LNCAP (cell line): ENCODE measurements around the gene HNRNPU.

ENCODE experiments used
- TF ChIP-seq, protein P1 (sequence below): fragments of 450-650 bp; IDR thresholded peaks from 2 replicates; pipeline ENCODE4 v1.5.1; 2017; ENCODE audit warnings: mild to moderate bottlenecking

HNRNPU gene

DNA sequence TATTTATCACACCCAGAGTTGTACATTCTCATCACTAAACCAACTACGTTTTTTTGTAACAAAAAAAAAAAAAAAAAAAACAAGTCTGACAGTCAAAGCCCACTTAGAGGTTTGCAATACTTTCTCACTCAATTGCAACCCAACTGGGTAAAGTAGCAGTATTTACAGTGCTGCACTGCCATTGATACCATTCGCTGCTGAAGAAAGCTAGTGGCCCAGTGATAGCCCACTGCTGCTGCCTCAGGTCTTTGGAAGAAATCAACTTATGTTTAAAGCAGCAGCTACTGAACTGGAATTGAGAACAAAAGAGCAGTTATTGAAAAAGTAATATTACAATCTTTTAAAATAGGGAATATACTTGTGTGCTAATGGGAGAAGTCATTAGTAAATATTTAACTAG lies 2.7 kb downstream of the HNRNPU start:
- TF ChIP-seq, protein P1, sequence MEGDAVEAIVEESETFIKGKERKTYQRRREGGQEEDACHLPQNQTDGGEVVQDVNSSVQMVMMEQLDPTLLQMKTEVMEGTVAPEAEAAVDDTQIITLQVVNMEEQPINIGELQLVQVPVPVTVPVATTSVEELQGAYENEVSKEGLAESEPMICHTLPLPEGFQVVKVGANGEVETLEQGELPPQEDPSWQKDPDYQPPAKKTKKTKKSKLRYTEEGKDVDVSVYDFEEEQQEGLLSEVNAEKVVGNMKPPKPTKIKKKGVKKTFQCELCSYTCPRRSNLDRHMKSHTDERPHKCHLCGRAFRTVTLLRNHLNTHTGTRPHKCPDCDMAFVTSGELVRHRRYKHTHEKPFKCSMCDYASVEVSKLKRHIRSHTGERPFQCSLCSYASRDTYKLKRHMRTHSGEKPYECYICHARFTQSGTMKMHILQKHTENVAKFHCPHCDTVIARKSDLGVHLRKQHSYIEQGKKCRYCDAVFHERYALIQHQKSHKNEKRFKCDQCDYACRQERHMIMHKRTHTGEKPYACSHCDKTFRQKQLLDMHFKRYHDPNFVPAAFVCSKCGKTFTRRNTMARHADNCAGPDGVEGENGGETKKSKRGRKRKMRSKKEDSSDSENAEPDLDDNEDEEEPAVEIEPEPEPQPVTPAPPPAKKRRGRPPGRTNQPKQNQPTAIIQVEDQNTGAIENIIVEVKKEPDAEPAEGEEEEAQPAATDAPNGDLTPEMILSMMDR, result no peak

DNA sequence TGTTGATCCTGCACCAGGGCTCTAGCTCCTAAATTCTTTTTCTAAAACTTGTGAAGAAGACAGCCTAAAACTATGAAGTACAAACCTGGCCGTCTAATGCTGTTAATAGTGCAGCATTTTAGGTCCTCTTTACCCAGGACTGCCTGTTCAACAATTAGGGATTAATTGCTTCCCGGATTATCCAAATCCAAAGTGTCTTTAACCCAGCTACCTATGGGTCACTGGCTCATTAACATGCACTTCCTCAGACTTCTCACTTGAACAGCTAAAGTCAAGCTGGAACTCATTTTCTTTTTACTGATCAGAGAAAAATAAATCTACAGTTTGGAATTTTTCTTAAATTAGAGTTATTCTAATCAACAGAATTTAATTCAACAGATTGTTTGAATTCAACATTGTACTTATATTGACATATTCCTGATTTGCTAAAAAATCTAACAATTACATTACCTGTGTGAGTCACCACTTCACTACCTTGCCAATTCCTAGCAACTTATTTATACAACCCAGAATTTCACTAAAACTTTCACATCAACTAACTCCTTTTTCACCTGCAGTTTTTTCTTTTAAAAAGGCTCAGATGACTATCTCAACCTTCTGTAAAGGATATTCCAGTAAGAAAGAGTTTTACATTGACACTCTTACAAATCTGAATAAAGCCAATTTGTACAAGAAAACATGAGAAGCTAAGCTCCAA lies 3.3 kb downstream of the HNRNPU start:
- TF ChIP-seq, protein P1, result no peak

DNA sequence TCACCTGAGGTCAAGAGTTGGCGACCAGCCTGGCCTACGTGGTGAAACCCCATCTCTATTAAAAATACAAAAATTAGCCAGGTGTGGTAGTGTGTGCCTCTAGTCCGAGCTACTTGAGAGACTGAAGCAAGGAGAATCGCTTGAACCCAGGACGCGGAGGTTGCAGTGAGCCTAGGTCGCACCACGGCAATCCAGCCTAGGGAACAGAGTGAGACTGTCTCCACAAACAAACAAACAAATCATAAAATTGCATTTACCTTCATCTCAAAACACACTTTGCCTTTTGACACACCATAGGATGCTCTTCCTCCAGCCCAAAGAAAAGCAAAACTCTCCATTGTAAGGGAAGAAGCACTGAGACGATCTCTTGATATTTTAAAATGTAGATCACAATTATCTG lies 4.3 kb downstream of the HNRNPU start:
- TF ChIP-seq, protein P1, result no peak

DNA sequence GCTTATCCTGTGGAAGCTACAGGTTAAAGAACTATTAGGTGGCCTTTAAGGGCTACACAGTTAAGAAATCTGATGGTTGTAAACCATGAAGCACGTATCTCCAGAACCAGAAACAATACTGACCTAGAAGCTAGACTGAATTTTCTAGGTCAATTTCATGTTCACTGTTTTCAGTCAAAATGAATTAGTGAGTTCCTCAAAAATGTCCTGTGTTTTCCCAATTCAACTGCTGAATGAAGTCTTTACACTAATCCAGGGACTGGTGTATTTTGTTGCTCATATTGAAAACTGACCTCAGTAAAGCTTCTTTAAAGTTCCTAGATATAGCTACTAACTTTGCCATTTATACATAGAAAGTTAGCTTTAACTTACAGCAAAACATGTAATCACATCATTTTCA lies 6.0 kb downstream of the HNRNPU start:
- TF ChIP-seq, protein P1, result no peak

DNA sequence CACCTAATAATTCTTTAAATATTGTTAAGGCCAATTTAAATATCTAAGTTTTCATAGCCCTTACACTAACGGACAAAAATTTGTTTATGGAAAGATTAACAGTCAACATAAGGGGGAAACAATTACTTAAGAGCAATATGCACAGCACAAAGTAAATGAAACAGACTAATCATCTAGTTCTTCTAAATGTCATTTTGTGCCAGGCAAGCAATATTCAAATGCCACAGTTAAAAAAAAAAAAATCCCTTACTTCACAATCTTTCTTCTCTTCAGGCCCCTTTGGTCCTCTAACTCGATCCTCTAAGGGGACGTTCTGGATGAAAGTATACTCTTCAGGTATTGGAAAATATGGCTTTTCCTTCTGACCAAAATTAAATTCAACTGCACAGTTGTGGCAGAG lies 6.6 kb downstream of the HNRNPU start:
- TF ChIP-seq, protein P1, result no peak

DNA sequence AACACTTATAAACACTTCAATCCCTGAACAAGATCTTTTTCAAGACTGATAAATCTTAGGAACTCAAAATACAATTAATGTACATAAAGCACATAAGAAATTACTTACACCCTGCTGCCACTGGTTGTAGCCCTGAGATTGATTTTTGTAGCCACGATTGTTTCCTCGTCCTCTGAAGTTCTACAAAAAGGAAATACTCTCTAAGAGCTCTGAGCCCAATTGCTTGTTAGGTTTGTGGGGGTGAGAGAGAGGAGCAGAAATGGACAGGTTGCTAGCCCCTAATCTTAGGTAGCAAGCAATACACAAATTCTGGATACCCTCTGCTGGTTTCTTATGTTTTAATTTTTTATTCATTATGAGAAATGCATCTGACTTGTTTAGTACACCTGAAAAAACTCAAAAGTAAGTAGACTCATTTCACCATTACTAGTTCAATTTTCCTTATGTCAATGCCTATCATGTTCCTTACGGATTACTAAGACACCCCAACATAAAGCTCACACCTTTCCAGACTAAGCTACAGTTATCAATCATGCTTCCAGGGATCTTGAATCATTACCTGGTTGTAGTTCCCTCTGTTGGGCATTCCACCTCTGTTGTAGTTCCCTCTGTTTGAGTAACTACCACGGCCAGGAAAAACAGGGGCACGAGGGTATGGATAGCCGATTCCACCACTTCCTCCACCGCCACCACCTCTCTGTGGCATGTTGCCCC lies 9.3 kb downstream of the HNRNPU start:
- TF ChIP-seq, protein P1, result no peak

DNA sequence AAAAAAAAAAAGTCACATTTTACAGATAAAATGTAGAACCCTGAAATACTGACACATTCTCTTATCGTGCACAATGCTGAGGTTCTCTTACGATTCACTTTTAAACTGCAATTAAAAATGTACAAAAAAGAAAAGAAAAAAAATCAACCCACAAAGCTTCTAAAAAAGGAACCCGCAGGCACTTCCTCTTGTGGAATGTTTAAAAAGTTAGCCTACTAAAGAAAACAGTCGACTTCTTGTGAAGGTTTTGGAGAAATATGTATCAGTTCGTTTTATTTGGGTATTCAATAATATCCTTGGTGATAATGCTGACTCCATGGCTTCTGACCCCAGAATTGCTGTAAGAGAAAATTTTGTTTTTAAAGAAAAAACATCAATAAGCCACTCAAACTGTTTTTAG lies 10.2 kb downstream of the HNRNPU start:
- TF ChIP-seq, protein P1, result no peak
